Spleen (tissue), 7 donors: ENCODE data around the gene GOLGA3.

ENCODE experiments used
- POLR2AphosphoS5 ChIP-seq, 3 donors: sonication (generic); formaldehyde crosslinking; IDR thresholded peaks; one replicate each; pipeline ENCODE4 v1.5.1; 2017; ENCODE audit warnings: antibody characterized with exemption in 3 of 3
- TF ChIP-seq, protein P1 (sequence below), 11 experiments: fragments of 200-600 bp in 7 of 11; fragments of 450-650 bp in 4 of 11; sonication (generic) in 4 of 11; IDR thresholded peaks in 8 of 11; conservative IDR thresholded peaks in 3 of 11; 1 replicate in 7 of 11; 2 replicates in 4 of 11; pipeline versions ENCODE4 v1.4.0 to v1.8.0; 2016 to 2021; ENCODE audit warnings: antibody characterized with exemption in 11 of 11, inconsistent platforms in 4 of 11, mild to moderate bottlenecking in 1 of 11
- donor health status: DM: no; HTN: no; CAD: no; lungs with moderate emphysema.
- donor health status: DM: no; HTN: no; CAD: no.
- donor health status: DM: no; HTN: no; CAD: no.

DNA sequence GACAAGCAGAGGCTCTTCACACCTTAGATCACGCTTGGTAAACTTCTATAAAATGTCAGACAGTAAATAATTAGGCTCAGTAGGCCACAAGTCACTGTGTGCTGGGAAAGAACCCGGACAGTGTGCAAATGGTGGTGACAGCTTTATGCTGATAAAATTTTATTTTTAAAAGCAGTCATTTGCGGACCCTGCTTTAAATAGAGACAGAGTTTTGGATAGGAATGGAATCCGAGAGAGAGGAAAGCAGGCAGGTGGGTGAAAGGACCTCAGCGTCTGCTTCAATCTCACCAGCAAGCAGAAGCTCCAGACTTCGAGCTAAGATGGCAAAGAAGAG lies 88.4 kb downstream of the GOLGA3 start:
- TF ChIP-seq, protein P1, sequence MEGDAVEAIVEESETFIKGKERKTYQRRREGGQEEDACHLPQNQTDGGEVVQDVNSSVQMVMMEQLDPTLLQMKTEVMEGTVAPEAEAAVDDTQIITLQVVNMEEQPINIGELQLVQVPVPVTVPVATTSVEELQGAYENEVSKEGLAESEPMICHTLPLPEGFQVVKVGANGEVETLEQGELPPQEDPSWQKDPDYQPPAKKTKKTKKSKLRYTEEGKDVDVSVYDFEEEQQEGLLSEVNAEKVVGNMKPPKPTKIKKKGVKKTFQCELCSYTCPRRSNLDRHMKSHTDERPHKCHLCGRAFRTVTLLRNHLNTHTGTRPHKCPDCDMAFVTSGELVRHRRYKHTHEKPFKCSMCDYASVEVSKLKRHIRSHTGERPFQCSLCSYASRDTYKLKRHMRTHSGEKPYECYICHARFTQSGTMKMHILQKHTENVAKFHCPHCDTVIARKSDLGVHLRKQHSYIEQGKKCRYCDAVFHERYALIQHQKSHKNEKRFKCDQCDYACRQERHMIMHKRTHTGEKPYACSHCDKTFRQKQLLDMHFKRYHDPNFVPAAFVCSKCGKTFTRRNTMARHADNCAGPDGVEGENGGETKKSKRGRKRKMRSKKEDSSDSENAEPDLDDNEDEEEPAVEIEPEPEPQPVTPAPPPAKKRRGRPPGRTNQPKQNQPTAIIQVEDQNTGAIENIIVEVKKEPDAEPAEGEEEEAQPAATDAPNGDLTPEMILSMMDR (IDR thresholded peaks at IDR 0.05 in 8 of 11, conservative IDR thresholded peaks at IDR 0.05 in 3 of 11), result no peak
- no peak for TF ChIP-seq POLR2AphosphoS5 (IDR thresholded peaks at IDR 0.05)
